Ecto neural progenitor cell (in vitro differentiated cells): Measurements from ENCODE around the gene CD200R1L.

ENCODE experiments used
- DNase-seq: peaks from one replicate; pipeline ENCODE4 v3.0.0-alpha.2; 2018; ENCODE audit warnings: low spot score

CD200R1L gene

DNA sequence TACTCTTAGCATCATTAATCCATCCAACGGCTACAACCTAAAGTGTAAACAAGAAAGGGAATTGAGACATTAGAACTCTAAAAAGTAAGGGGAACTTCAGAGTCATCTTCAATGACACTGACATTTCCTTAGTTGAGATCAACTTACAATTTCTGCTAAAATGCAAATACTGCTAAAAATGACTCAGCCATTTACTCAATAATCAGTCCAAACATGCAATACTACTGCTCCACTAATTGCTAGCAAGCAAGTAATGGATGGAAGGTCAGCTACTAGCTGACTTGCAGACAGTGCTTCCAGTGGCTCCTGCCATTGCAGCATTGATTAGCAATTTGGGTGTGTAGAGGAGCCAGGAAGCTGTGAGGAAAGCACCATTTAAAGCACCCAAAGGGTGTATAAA lies 28.4 kb downstream of the CD200R1L start:
- DNase-seq, result no peak

DNA sequence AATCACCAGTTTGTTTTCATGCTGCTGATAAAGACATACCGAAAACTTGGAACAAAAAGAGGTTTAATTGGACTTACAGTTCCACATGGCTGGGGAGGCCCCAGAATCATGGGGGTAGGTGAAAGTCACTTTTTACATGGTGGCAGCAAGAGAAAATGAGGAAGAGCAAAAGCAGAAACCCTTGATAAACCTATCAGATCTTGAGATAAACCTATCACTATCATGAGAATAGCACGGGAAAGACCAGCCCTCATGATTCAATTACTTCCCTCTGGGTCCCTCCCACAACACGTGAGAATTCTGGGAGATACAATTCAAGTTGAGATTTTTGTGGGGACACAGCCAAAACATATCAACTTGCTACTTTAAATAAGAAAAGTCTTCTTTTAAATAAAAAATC lies 28.9 kb downstream of the CD200R1L start:
- DNase-seq, result no peak

DNA sequence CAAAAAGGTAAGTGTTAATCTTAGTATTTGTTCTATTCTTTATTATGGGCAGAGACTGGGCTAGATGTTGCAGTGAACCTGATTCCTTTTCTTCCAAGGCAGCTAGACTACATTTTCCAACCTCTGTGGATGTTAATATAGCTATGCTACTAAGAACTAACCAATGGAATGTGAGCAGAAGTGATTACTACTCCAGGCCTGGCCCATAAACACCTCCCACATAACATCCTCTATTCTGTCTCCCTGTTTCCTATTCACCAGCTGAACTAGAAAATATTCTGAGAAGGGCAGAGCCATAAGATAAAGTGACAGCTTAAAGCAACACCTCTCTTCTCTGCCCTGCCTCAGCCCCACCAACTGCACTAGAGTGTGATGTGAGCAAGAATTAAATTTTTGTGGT lies 29.4 kb downstream of the CD200R1L start:
- no peak for DNase-seq

DNA sequence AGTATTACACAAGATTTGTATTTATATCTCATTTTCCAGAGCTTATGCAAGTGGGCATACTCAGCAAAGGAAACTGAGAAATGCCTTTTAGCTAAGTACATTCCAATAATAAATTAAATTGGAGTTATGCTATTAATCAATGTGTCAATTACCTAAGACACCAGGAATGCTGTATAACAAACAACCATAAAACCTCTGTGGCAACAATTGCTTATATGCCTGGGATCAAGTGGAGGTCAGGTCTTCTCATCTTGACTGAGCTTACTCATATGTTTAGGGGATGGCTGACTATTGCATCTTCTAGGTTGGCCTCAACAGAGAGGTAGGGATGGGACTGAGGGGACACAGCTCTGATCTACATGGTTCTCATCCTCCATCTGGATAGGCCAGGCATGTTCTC lies 30.7 kb downstream of the CD200R1L start:
- DNase-seq, result no peak

DNA sequence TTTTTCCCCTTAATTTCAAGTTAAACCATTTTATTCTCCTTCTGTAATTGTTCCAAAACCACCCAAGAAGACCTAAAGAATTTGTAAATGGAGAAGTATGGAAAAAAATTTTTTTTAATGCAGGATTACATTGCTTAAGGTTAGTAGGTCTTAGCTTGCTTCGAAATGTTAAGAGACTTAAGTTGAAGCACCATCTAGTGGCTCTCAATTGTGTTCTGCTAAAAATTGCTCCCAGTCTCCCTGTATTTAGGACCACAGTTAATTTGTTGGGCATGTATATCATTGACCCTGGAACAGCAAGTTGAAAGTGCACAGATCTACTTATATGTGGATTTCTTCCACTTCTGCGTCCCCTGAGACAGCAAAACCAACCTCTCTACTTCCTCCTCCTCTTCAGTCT lies 32.4 kb downstream of the CD200R1L start:
- no peak for DNase-seq

DNA sequence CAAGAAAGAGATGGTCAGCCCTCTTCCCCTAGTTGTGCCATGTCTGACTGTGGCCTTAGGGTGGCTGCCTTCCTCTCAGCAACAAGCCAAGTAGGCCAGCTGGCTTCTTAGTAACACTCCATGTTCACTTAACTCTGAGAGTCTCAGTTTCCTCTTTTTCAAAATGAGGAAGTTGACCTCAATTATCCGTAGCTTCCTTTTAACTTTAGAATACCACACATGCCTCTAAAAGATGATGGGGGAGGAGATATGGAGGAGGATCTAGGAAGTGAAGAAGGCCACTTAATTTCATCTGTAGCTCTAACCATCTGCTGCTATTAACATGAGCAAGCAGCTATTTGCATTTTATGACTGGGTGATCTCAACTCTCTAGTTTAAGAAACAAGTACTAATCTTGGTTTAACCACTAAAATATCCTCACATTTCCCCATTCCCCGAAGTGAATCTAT lies 32.9 kb downstream of the CD200R1L start:
- no peak for DNase-seq

DNA sequence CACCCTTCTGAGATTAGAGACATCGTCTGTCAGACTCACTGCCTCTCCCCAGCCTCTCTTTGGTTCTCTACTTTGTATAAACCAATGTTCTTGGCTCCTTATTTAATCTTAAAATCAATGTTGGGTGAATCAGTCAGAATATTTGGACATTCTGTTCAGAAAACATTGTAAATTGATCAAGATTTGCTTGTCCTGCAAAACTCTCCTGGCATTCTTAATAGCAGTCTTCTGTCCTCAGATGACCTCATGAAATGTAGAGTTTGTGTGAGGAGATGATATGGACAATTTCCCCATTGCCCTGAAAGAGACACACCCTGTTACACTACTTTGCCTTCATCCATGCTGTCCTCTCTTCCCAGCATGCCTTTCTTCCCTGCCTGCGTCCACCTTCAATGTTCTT lies 33.6 kb downstream of the CD200R1L start:
- DNase-seq, result no peak

DNA sequence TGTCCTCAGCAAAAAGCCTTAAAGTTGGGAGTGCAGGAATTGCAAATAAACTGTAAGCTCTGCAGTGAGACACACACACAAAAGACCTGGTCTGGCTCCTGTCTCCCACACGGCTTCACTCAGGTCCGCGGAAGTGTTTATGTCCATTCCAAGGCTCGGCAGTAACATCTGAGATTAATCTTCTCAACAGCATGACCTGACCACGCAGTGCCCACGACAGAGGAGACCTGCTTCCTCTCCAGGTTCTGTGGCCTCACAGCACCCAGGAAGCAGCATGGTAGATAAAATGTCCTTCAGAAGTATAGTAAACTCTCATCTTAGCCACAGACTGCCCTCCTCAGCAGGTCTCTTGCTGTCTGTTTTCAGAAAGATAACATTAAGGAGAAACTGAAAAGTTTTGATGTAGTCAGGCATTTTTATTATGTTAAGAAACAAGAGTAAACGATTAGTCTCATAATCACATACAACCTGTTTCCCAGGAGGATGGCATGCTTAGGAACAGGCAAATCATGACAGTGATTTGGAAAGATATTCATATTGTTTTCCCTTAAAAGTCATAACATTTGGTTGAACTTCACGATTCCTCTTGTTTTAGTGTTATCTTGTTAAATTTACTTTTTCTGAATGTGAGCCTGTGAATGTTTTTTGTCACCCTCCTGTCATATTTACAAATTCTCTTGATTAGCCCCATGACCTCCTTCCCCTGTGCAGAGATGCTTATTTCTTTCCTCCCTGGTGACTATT lies 34.6 kb downstream of the CD200R1L start:
- no peak for DNase-seq

DNA sequence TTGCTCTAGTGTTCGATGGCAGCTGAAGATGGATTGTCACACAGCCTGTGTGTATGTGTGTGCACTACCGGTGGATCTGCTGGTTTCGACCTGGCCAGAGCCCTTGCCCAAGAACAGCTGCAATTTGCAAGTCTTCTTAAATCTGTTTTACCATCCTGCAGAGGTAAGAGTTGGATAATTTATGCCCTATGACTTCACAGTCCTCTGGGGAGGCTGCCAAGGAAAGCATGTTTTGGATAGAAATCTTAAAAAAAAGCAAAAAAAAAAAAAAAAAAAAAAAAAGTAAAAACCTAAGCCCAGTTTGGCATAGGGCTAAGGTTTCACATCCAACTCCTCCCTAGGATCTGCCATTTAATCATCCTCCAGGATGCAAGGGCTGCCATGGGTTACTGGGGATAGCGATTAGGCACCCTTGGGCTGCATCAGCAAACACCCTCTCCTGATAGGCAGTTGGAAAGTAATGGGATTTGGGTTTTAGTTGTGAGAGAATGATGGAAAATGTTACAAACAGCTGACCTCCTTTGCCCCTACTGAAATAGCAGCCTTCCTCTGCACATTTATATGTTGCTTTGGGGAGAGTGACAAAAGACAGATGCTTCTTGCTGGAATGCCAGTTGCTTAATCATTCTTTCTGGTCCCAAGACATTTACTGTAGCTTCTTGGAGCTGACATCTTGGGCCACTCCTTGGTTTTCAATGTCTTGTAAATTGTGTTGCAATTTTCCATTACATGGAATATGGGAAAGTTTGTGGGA lies 35.4 kb downstream of the CD200R1L start:
- no peak for DNase-seq

DNA sequence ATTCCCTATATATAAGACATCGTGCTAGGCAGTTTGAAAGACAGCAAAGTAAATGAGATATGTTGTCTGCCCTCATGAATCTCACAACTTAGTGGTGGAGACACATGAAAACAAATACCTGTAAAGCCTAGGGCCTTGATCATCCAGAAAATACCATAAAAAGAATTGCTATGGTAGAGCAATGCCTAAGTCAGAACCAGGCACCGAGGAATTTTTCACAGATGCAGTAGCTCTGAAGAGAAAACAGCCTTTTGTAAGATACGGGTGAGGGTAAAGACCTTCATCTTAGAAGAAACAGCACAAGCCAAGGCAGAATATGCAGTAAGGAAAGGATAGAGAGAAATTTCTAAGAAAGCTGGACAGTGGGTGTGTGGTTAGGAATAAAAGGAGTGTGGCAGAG lies 36.1 kb downstream of the CD200R1L start:
- DNase-seq, result no peak

DNA sequence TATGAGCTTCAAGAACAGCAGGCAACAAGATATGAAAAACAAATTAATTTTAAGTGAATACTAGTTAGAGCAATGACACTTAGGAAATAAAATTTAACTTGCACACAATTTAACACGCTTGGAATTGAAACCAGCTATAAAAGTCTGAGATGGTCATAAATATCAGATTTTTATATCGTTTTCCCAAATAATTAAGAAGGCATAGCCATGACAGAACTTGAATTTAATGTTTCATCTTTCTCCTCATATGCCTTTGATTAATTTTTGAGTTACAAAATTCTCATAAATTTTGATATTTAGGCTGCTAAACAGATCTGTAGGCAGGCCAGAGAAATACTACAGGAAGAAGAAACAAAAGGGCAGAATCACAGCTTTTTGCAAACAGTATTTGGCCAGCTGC lies 38.5 kb downstream of the CD200R1L start:
- no peak for DNase-seq

DNA sequence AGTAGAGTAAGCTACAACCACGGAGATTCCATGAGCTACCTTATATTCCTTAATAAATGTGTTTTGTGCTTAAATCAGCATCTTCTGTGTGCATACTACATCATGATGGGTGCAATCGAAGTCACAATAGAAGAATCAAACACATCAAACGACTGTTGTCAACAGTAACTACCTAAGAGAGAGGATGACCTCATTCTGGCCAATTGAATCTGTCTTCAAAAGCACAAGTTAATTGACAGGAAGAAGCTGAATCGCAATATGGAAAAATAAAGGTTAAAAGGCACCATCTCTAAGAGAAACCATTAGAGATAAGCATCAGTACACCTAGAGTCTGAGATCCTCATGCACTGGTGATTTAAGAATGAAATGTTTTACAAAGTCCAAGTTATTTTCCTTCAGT lies 39.0 kb downstream of the CD200R1L start:
- no peak for DNase-seq

DNA sequence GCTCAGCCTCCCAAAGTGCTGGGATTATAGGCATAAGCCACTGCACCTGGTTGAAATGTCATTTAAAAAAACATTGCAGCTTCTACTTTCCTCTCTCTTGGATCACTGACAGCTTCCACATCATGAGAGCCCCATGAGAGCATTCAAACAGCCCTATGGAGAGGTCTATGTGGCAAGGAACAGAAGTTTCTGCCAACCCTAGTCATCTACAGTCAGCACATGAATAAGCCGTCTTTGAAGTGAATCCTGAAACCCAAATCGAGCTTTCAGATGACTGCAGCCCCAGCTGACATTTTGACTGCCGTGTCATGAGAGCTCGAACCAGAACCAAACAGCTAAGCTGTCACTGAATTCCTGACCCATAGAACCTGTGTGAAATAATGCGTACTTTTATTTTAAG lies 39.8 kb downstream of the CD200R1L start:
- no peak for DNase-seq

DNA sequence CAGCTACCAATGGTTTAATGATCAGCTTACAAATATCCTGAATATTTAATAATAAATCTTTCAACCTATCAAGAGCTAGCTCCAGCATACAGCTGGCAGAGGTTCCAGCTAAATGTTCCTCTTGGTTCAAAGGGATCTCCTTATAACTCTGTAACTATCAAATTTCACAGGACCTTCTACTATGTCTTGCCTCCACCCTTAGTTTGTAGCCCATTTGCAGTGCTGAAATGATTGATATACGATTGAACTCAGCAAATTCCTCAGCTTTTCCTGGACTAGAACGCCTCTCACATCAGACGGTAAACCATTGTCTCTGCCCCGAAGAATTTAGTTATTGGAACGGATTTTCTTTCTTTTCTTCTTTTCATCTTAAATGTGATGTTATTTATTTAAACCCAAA lies 41.5 kb downstream of the CD200R1L start:
- DNase-seq, result no peak

DNA sequence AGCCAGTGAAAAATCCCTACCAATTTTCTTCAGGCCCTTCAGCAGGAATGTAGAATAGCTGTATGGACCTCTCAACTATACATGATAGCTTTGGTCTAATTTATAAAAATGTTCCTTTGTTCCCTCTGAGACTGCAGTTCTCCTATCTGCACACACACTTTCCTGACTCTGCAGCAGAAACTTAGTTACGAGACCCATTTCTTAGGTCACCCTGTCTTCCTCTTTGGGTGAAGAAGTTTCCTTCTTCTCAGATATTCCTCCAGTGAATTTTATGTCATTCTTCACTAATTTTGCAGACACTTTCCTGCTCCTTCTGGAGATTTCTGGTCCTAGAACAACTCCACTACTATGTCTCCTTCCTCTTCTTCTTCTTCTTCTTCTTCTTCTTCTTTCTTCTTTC lies 42.6 kb downstream of the CD200R1L start:
- DNase-seq, result no peak

DNA sequence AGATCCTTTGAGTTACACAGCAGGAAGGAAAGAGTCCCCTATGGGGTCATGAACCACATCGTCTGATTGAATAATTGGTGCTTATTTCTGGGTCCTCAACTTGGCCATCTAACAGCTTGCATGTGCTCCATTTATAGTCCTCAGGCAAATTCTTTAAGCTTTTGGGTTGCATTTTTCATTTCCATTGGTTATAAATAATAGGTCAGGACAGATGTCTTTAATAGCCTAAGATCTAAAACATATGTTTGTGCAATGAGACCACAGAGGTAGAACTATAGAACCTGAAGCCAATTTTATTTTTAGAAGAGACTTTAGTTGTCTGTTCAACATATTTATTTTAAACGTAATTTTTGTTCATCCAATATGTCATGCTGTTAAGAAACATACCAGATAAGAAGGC lies 43.2 kb downstream of the CD200R1L start:
- DNase-seq, result no peak

DNA sequence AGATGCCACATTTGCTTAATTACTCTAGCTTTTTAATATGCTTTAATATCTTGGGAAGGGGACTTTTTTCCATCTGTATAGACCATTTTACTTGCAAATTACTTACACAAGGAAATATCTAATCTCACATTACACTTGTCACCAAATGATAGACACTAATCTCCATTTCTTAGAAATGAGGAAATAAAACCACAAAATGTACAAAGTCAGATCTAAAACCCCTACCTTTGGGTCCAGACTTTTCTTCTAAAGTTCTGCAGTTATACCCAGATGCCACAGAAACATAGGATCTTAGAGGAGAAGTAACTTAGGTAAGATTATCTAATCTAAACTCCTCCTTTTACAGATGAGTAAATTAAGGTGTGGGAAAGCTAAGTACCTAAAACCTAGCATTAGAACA lies 44.3 kb downstream of the CD200R1L start:
- no peak for DNase-seq

DNA sequence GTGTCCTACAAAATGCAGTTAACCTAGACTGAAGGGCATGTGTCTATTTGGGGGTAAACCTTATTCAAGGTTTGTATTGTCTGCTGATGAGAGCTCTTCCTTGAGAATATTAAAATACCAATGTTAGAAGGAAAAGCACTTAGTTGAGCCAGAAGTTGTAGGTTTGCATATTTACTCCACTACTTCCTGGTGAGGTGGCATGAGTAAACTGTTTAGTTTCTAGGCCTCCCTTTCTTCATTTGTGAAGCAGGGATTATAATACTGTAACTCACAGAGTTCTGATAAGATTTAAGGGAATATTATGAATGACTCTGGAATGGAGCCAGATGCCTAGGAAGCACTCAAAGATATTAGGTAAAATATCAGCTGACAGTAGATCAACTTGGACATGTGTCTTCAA lies 46.7 kb downstream of the CD200R1L start:
- no peak for DNase-seq

DNA sequence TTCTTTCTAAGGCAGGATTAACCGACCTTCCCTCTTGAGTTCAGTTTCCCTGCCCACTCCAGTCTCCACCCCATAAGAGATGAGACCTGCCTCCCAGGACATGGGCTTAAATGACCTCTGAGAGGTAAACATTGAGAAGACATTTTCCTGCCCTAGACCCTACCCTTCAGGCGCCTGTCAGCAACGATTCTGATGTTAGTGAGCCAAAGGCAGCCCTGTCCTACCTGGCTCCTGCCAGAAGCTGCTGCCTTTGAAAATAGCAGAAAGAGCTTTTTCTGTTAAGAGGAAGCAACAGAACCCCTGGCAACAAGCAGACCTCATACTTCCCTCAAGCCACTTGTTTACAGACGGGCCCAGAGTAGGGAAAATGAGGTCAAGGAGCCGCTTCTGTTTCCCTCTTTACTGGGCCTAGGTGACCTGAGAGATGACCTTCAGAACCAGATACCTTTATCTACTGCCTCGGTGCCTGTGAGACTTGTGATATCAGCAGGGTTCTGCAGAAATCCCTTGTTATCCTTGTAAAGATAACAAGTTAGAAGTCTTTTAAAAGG lies 52.0 kb downstream of the CD200R1L start:
- DNase-seq, result no peak

DNA sequence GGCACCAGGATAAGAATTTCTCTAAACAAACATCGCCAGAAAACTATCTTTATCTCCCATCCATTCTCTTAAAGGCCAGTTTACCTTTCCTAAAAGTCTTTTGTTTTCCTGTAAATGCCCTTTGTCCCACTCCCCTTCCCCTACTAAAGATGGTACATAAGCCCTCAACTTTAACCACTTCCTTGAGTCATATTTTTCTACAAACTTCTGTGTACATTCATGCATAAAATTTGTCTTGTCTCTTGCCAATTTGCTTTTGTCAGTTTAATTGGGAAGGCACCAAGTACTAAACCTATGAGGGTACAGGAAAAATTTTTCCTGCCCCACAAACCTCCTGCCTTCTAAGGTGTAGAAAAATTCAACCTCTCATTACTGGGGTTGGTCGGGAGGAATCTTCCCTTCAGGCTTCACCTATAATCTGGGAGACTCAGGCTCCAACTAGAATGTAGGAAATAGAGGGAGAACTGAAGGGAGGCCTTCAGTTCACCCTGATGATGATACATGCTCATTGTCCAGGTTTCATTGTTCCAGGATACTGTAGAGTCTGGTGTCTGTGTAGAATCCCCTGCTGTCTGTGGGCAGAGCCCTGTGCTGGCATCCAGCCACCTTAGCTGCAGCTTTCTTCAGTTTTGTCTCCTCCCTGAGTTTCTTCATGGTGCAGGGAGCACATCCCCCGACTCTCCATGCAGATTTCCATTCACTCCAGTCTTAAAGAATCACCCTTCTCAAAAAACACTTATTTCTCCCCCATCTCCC lies 53.2 kb downstream of the CD200R1L start:
- DNase-seq, result no peak

DNA sequence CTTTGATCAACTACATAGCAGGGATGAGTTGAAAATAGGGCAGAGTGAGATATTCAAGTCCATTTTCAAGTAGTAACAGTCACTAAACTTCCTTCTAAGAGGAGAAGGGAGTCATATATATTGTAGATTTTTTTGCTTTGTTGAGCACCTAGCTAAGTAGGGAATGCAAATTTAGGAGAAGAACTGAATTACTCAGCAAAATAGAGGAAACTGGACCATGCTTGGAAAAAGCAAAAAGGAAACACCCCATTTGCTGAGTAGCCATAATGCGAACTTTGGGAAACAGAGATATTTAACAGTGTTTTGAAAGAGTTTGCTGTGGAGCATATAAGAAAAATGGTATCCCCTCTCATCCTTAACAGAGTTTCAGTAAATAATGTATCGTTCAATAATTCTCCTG lies 54.9 kb downstream of the CD200R1L start:
- no peak for DNase-seq

DNA sequence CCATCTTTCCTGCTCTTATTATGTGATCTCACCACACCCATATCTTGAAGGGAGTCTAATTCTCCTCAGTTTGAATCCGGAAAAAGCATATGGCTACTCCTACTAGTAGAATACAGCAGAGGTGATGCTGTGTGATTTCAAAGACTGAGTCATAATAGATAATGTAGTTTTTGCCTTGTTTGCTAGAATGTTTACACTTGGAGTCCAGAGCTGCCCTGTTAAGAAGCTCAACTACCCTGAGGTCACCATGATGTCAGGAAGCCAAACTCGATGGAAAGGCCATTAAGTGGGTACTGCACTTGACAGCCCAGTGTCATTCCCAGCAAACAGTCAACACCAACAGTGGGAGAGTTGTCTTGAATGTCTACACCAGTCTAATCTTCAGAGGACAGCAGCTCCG lies 56.9 kb downstream of the CD200R1L start:
- DNase-seq, result no peak
